OCI-LY1 (cell line): ENCODE data around the gene VTI1A.

Source experiments
- CTCF ChIP-seq: fragments of 200-600 bp; sonication (generic), shearing (Covaris generic); IDR thresholded peaks from 2 replicates; pipeline ENCODE4 v1.5.1; 2017; ENCODE audit warnings: mild to moderate bottlenecking, antibody characterized with exemption, low read length, moderate library complexity, mixed read lengths
- EZH2 ChIP-seq: fragments of 200-600 bp; sonication (generic), shearing (Covaris generic); IDR thresholded peaks from 2 replicates; pipeline ENCODE4 v1.8.0; 2017; ENCODE audit warnings: borderline replicate concordance, mixed run types, mild to moderate bottlenecking, antibody characterized with exemption, low read length, moderate library complexity, mixed read lengths

GRCh38 chr10:112771733-112772132 is 324.7 kb downstream of the VTI1A start:
- TF ChIP-seq CTCF, result no peak
- no peak for TF ChIP-seq EZH2
